ENCODE measurements around the gene DPPA5. TPM values are rescaled to one million over a fixed set of nuclear protein-coding genes. Genes with fewer than 3 reads are reported as not detected.

DPPA5 gene
- total RNA-seq, 1 experiment from 2014 or later, result not detected

Other genes with a start within 250 kb of the DPPA5 start
- gene KHDC1L, start 128.8 kb downstream of the DPPA5 start, total RNA-seq (2021; ENCODE audit: unreplicated experiment), result 5.4 TPM
- gene KHDC1, start 91.1 kb downstream of the DPPA5 start, total RNA-seq (2021; ENCODE audit: unreplicated experiment), result 9.1 TPM
- not detected for gene KHDC3L, start 8.4 kb upstream of the DPPA5 start, total RNA-seq (2021; ENCODE audit: unreplicated experiment)
- gene OOEP, start 15.6 kb upstream of the DPPA5 start, total RNA-seq (2021; ENCODE audit: unreplicated experiment), result not detected
- not detected for gene DDX43, start 40.6 kb upstream of the DPPA5 start, total RNA-seq (2021; ENCODE audit: unreplicated experiment)
- 0.27 TPM for gene CGAS, start 98.0 kb upstream of the DPPA5 start, total RNA-seq (2021; ENCODE audit: unreplicated experiment)
- 40.1 TPM for gene MTO1, start 107.5 kb upstream of the DPPA5 start, total RNA-seq (2021; ENCODE audit: unreplicated experiment)
- gene EEF1A1, start 166.8 kb upstream of the DPPA5 start, total RNA-seq (2021; ENCODE audit: unreplicated experiment), result 12,560 TPM

Measured in HCT116 (cell line).